ENCODE results near the gene DGKG. TPM values are rescaled to one million over a fixed set of nuclear protein-coding genes. Genes with fewer than 3 reads are reported as not detected.

DGKG gene
- total and polyA plus RNA-seq, 2 donors (not counting 1 experiment from before 2014, with no cell fraction given) = 0.67 to 10.9 TPM

GRCh38 chr3:186209810-186210752, 152.0 kb downstream of the DGKG start:
- Mint-ChIP-seq H3K27me3 (no peaks in the 10 kb centered on the region), H3K4me3 (no peak overlapping the region), H3K4me1 (peaks cover 13% of the 10 kb centered on the region), H3K9me3 (ENCODE audit: insufficient read depth) (no peaks in the 10 kb centered on the region), H3K27ac (no peak overlapping the region)
- ChIA-PET POLR2A (no interaction called here), CTCF (no interaction called here)
- DNase-seq (no peak), ATAC-seq (ENCODE audit: low read depth) (no peak)
- no peaks in the 10 kb centered on the region for H3K9me3 ChIP-seq (ENCODE audit: control extremely low read depth in 1 of 3, control insufficient read depth in 2 of 3, insufficient read depth in 1 of 3, low read length in 2 of 3)
- no peaks in the 10 kb centered on the region for H3K79me2 ChIP-seq (ENCODE audit: control insufficient read depth, insufficient read depth, low read length)
- no peak for TF ChIP-seq EZH2 (IDR thresholded peaks at IDR 0.05; ENCODE audit: borderline replicate concordance, insufficient read depth, low read depth, low read length, poor library complexity, severe bottlenecking)
- H3K9ac ChIP-seq (ENCODE audit: low read length) = no peak overlapping the region
- intact Hi-C loops (cut with micrococcal nuclease) = no loop called here
- WGBS (ENCODE audit: insufficient coverage) = 20% methylated on average over 19 of the region's 20 CpGs
- H3K36me3 ChIP-seq (replicated peaks in 1 of 2; ENCODE audit: control extremely low read depth in 1 of 2, control insufficient read depth in 1 of 2, extremely low read depth in 1 of 2, insufficient read depth in 2 of 2, low read length in 1 of 2) = peaks cover 0 to 3% of the 10 kb centered on the region in 2 experiments
- H3K27ac ChIP-seq (ENCODE audit: low read length in 2 of 2) = no peak overlapping the region
- H3K27me3 ChIP-seq (replicated peaks in 1 of 4; ENCODE audit: control extremely low read depth in 1 of 4, control insufficient read depth in 3 of 4, insufficient read depth in 4 of 4, low read length in 3 of 4) = peaks cover 0 to 2% (median 0%) of the 10 kb centered on the region in 4 experiments
- no peak overlapping the region for H3K4me3 ChIP-seq (ENCODE audit: control extremely low read depth in 1 of 5, extremely low read depth in 1 of 5, insufficient read depth in 1 of 5, low read depth in 2 of 5, low read length in 4 of 5)
- peak overlapping the region; percentile 9 for H2AFZ ChIP-seq (ENCODE audit: insufficient read depth, low read depth, low read length, poor library complexity, severe bottlenecking)
- peaks cover 3 to 5% of the 10 kb centered on the region in 2 donors for H3K4me1 ChIP-seq (ENCODE audit: control insufficient read depth in 2 of 2, insufficient read depth in 2 of 2, low read length in 2 of 2)
- no peak overlapping the region for H3K4me2 ChIP-seq (replicated peaks; ENCODE audit: low read depth, low read length, poor library complexity, severe bottlenecking)
- H4K20me1 ChIP-seq (ENCODE audit: control insufficient read depth, insufficient read depth, low read length, poor library complexity, severe bottlenecking) = no peaks in the 10 kb centered on the region

GRCh38 chr3:186208296-186208989, 153.6 kb downstream of the DGKG start:
- peaks cover 13% of the 10 kb centered on the region for H3K4me1 Mint-ChIP-seq
- H3K27ac Mint-ChIP-seq = no peak overlapping the region
- no peaks in the 10 kb centered on the region for H3K9me3 Mint-ChIP-seq (ENCODE audit: insufficient read depth)
- Histone ChIP-seq H3K27me3 (replicated peaks in 1 of 4; ENCODE audit: control extremely low read depth in 1 of 4, control insufficient read depth in 3 of 4, insufficient read depth in 4 of 4, low read length in 3 of 4) (peaks cover 0 to 2% (median 0%) of the 10 kb centered on the region in 4 experiments), H2AFZ (ENCODE audit: insufficient read depth, low read depth, low read length, poor library complexity, severe bottlenecking) (no peak overlapping the region), H3K27ac (ENCODE audit: low read length in 2 of 2) (no peak overlapping the region), H3K79me2 (ENCODE audit: control insufficient read depth, insufficient read depth, low read length) (no peaks in the 10 kb centered on the region), H3K36me3 (replicated peaks in 1 of 2; ENCODE audit: control extremely low read depth in 1 of 2, control insufficient read depth in 1 of 2, extremely low read depth in 1 of 2, insufficient read depth in 2 of 2, low read length in 1 of 2) (peaks cover 0 to 3% of the 10 kb centered on the region in 2 experiments), H3K9ac (ENCODE audit: low read length) (no peak overlapping the region), H3K9me3 (ENCODE audit: control extremely low read depth in 1 of 3, control insufficient read depth in 2 of 3, insufficient read depth in 1 of 3, low read length in 2 of 3) (no peaks in the 10 kb centered on the region), H3K4me1 (ENCODE audit: control insufficient read depth in 2 of 2, insufficient read depth in 2 of 2, low read length in 2 of 2) (peaks cover 3 to 5% of the 10 kb centered on the region in 2 donors), H3K4me3 (ENCODE audit: control extremely low read depth in 1 of 5, extremely low read depth in 1 of 5, insufficient read depth in 1 of 5, low read depth in 2 of 5, low read length in 4 of 5) (no peak overlapping the region), H3K4me2 (replicated peaks; ENCODE audit: low read depth, low read length, poor library complexity, severe bottlenecking) (no peak overlapping the region), H4K20me1 (ENCODE audit: control insufficient read depth, insufficient read depth, low read length, poor library complexity, severe bottlenecking) (no peaks in the 10 kb centered on the region)
- H3K27me3 Mint-ChIP-seq = no peaks in the 10 kb centered on the region
- intact Hi-C loops (cut with micrococcal nuclease) = no loop called here
- WGBS (ENCODE audit: insufficient coverage) = 48% methylated on average over 2 of the region's 8 CpGs
- no peak overlapping the region for H3K4me3 Mint-ChIP-seq
- DNase-seq (peak; percentile 32), ATAC-seq (ENCODE audit: low read depth) (no peak)
- TF ChIP-seq EZH2 (IDR thresholded peaks at IDR 0.05; ENCODE audit: borderline replicate concordance, insufficient read depth, low read depth, low read length, poor library complexity, severe bottlenecking) (no peak), CTCF (IDR thresholded peaks at IDR 0.05) (no peak)
- ChIA-PET POLR2A (no interaction called here), CTCF (interaction anchor here (1.3 kb wide), 1 partner anchor 225 kb away, joined by 4 read pairs; no protein-coding TSS in a partner anchor)

All from B cell (primary cell).